ENCODE data around the gene CLEC2A.

CLEC2A gene

GRCh38 chr12:9947674-9948073 lies 15.5 kb upstream of the CLEC2A start:
- peaks cover 27% of the 10 kb centered on the region for H3K4me1 ChIP-seq (ENCODE audit: insufficient read depth, low read length)

GRCh38 chr12:9944391-9944790 lies 12.2 kb upstream of the CLEC2A start:
- Histone ChIP-seq H3K27me3 (ENCODE audit: insufficient read depth, low read length, poor library complexity) (peaks cover 12% of the 10 kb centered on the region), H3K4me1 (ENCODE audit: insufficient read depth, low read length) (peaks cover 8% of the 10 kb centered on the region), H3K9ac (ENCODE audit: low read depth, low read length) (no peak overlapping the region), H2AFZ (ENCODE audit: low read depth, low read length) (no peak overlapping the region), H3K4me2 (ENCODE audit: insufficient read depth, low read length) (no peak overlapping the region), H3K36me3 (ENCODE audit: insufficient read depth, low read length) (no peaks in the 10 kb centered on the region), H3K27ac (ENCODE audit: low read length) (no peak overlapping the region), H3K79me2 (ENCODE audit: insufficient read depth, low read length) (no peaks in the 10 kb centered on the region), H4K20me1 (ENCODE audit: insufficient read depth, low read length) (no peaks in the 10 kb centered on the region), H3K4me3 (ENCODE audit: low read depth in 1 of 2, low read length in 2 of 2) (no peak overlapping the region), H3K9me3 (ENCODE audit: insufficient read depth, low read length, severe bottlenecking) (no peaks in the 10 kb centered on the region)
- TF ChIP-seq EZH2 (IDR thresholded peaks at IDR 0.05; ENCODE audit: borderline replicate concordance, low read depth, low read length, severe bottlenecking) (no peak), CTCF (IDR thresholded peaks at IDR 0.05; ENCODE audit: borderline replicate concordance, extremely low read depth, low read length, poor library complexity, severe bottlenecking) (no peak)
- DNase-seq: no peak
- ATAC-seq (ENCODE audit: insufficient read depth, low read depth): no peak

More at GRCh38 chr12:9947674-9948073, 15.5 kb upstream of the CLEC2A start:
- H3K27ac ChIP-seq (ENCODE audit: low read length): no peak overlapping the region
- H2AFZ ChIP-seq (ENCODE audit: low read depth, low read length): no peak overlapping the region
- no peak overlapping the region for H3K4me3 ChIP-seq (ENCODE audit: low read depth in 1 of 2, low read length in 2 of 2)
- peaks cover 3% of the 10 kb centered on the region for H3K27me3 ChIP-seq (ENCODE audit: insufficient read depth, low read length, poor library complexity)
- TF ChIP-seq EZH2 (IDR thresholded peaks at IDR 0.05; ENCODE audit: borderline replicate concordance, low read depth, low read length, severe bottlenecking) (no peak), CTCF (IDR thresholded peaks at IDR 0.05; ENCODE audit: borderline replicate concordance, extremely low read depth, low read length, poor library complexity, severe bottlenecking) (no peak)
- H3K36me3 ChIP-seq (ENCODE audit: insufficient read depth, low read length): no peaks in the 10 kb centered on the region
- DNase-seq: no peak
- no peaks in the 10 kb centered on the region for H3K9me3 ChIP-seq (ENCODE audit: insufficient read depth, low read length, severe bottlenecking)
- H4K20me1 ChIP-seq (ENCODE audit: insufficient read depth, low read length): no peaks in the 10 kb centered on the region
- H3K9ac ChIP-seq (ENCODE audit: low read depth, low read length): no peak overlapping the region
- ATAC-seq (ENCODE audit: insufficient read depth, low read depth): no peak
- H3K4me2 ChIP-seq (ENCODE audit: insufficient read depth, low read length): no peak overlapping the region
- H3K79me2 ChIP-seq (ENCODE audit: insufficient read depth, low read length): no peaks in the 10 kb centered on the region

DNA sequence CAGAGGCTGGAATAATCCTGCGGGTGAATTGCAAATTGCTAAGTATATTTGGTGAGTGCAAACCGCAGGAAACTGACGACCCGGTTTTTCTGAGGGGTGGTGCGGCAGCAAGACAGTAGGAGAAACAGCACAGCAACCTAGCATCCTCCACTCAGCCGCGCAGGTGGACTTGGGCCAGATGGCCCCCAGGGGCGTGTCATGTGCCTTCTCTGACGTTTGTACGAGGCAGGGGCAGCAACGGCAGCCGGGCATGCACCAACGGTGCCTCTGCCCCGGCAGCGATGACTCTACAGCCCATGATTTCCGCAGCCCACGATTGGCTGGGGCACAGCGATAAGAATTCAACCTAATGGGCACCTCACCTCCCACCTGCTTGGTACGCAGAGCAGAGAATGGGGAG lies 11.1 kb upstream of the CLEC2A start:
- Histone ChIP-seq H3K4me3 (ENCODE audit: low read depth in 1 of 2, low read length in 2 of 2) (no peak overlapping the region), H3K79me2 (ENCODE audit: insufficient read depth, low read length) (no peaks in the 10 kb centered on the region), H3K4me2 (ENCODE audit: insufficient read depth, low read length) (no peak overlapping the region), H2AFZ (ENCODE audit: low read depth, low read length) (no peak overlapping the region), H3K9me3 (ENCODE audit: insufficient read depth, low read length, severe bottlenecking) (no peaks in the 10 kb centered on the region), H3K9ac (ENCODE audit: low read depth, low read length) (no peak overlapping the region), H3K36me3 (ENCODE audit: insufficient read depth, low read length) (no peaks in the 10 kb centered on the region), H3K27me3 (ENCODE audit: insufficient read depth, low read length, poor library complexity) (peaks cover 12% of the 10 kb centered on the region), H3K4me1 (ENCODE audit: insufficient read depth, low read length) (no peaks in the 10 kb centered on the region), H3K27ac (ENCODE audit: low read length) (no peak overlapping the region), H4K20me1 (ENCODE audit: insufficient read depth, low read length) (no peaks in the 10 kb centered on the region)
- no peak for TF ChIP-seq EZH2 (IDR thresholded peaks at IDR 0.05; ENCODE audit: borderline replicate concordance, low read depth, low read length, severe bottlenecking)
- TF ChIP-seq CTCF (IDR thresholded peaks at IDR 0.05; ENCODE audit: borderline replicate concordance, extremely low read depth, low read length, poor library complexity, severe bottlenecking): no peak
- no peak for ATAC-seq (ENCODE audit: insufficient read depth, low read depth)
- DNase-seq: no peak

DNA sequence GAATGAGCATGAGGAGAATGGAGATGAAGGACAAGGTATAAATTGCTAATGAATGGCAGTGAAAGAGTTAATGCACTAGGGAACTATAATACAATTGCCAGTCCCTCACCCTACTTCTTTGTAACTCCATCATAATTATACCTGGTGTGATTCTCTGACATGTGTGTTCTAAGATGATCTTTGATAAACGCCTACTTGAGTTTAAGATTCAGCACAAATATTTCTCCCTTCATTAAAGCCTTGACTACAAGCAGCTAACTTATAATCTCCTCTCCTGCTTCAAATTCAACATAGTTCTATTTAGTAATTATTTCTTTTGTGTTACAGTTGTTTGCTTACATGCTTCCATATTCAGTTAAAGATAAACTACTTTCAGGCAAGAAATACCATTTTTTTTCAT lies 9.7 kb upstream of the CLEC2A start:
- no peaks in the 10 kb centered on the region for H3K4me1 ChIP-seq (ENCODE audit: insufficient read depth, low read length)
- DNase-seq (no peak), ATAC-seq (ENCODE audit: insufficient read depth, low read depth) (no peak)
- no peak overlapping the region for H3K4me2 ChIP-seq (ENCODE audit: insufficient read depth, low read length)
- H3K36me3 ChIP-seq (ENCODE audit: insufficient read depth, low read length): no peaks in the 10 kb centered on the region
- no peak overlapping the region for H3K9ac ChIP-seq (ENCODE audit: low read depth, low read length)
- H4K20me1 ChIP-seq (ENCODE audit: insufficient read depth, low read length): no peaks in the 10 kb centered on the region
- peaks cover 12% of the 10 kb centered on the region for H3K27me3 ChIP-seq (ENCODE audit: insufficient read depth, low read length, poor library complexity)
- no peaks in the 10 kb centered on the region for H3K9me3 ChIP-seq (ENCODE audit: insufficient read depth, low read length, severe bottlenecking)
- H2AFZ ChIP-seq (ENCODE audit: low read depth, low read length): no peak overlapping the region
- H3K27ac ChIP-seq (ENCODE audit: low read length): no peak overlapping the region
- TF ChIP-seq CTCF (IDR thresholded peaks at IDR 0.05; ENCODE audit: borderline replicate concordance, extremely low read depth, low read length, poor library complexity, severe bottlenecking) (no peak), EZH2 (IDR thresholded peaks at IDR 0.05; ENCODE audit: borderline replicate concordance, low read depth, low read length, severe bottlenecking) (no peak)
- H3K4me3 ChIP-seq (ENCODE audit: low read depth in 1 of 2, low read length in 2 of 2): no peak overlapping the region
- no peaks in the 10 kb centered on the region for H3K79me2 ChIP-seq (ENCODE audit: insufficient read depth, low read length)

Data from DND-41 (cell line).